ENCODE measurements around the gene TNIP1. TPM values are rescaled to one million over a fixed set of nuclear protein-coding genes. Genes with fewer than 3 reads are reported as not detected.

Gene TNIP1
- total and polyA plus RNA-seq, 2 donors: 49.9 to 54.7 TPM

DNA sequence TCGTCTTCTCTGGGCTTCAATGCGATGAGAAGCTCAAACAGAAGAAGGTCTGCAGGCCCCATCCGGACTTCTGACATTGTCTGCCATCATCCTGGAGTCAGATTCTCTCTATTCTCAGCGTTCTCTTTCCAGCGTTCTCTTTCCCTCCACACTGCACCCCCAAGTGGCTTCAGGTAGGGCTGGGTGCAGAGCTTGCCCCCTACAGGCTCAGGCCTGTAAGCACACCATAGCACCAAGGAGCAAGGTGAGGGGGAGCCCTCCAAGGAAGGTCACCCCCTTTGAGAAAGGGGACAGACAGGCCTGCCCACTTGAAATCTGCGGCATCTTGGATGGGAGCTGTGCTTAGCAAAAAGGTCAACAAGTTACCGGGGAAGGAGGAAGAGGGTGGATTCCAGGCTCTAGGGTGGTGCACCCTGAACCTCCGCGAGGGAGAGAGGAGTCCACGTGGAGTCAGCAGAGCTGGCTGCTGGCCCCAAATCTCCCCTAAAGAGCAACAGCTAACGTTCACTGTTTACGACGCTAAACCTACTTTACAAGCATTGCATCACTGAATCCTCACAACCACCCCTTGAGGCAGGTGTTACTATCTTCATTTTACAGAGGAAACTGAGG lies 32.9 kb downstream of the TNIP1 start:
- H3K36me3 ChIP-seq (ENCODE audit: control insufficient read depth in 2 of 2, insufficient read depth in 2 of 2, low read length in 1 of 2): peaks cover 71 to 79% of the 10 kb centered on the region in 2 donors
- H3K27ac ChIP-seq (ENCODE audit: low read depth in 1 of 2, low read length in 1 of 2): no peak overlapping the region
- H3K9me3 ChIP-seq (ENCODE audit: control insufficient read depth in 2 of 2, insufficient read depth in 1 of 2, low read length in 1 of 2): no peaks in the 10 kb centered on the region
- DNase-seq (ENCODE audit: low read depth in 6 of 9, low spot score in 9 of 9): peak in 3 of 9 donors; percentile 13 to 28 (median 23)
- H3K4me1 ChIP-seq (ENCODE audit: control insufficient read depth in 2 of 2, insufficient read depth in 2 of 2, low read length in 2 of 2): peaks cover 0 to 6% of the 10 kb centered on the region in 2 donors
- WGBS: 91% methylated on average over 13 of the region's 13 CpGs
- no peaks in the 10 kb centered on the region for H3K27me3 ChIP-seq (ENCODE audit: control insufficient read depth in 2 of 2, insufficient read depth in 1 of 2, low read length in 1 of 2)
- H3K4me3 ChIP-seq (ENCODE audit: low read length in 2 of 2): no peak overlapping the region

DNA sequence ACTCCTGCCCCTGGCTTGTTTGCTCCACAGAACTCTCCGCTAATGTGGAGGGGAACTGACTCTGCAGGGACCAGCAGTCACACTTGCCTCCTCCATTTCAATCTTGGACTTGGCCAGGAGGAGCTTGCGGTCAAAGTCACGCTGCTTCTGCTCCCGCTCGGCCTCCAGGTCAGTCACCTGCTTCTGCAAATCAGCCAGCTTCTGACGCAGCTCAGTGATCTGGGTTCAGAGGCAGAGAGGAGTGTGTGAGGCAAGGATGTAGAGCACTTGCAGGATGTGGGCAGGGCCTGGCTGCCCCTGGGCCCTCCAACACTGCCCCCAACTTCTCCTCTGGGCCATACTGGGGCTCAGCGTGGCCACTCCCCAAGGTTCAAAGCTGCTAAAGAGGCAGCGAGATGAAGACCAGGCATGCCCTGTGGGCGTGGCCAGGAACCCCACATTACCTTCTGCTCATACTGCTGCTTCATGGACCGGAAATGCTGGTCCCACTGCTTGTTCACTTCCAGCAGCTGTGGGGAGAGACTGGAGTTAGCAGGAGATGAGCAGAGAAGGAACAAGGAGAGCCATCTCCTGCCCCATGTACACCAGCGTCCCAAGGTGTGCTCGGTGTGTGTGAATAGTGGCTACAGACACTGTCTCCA lies 38.3 kb downstream of the TNIP1 start:
- DNase-seq (ENCODE audit: low read depth in 6 of 9, low spot score in 9 of 9): no peak
- H3K27me3 ChIP-seq (ENCODE audit: control insufficient read depth in 2 of 2, insufficient read depth in 1 of 2, low read length in 1 of 2): no peaks in the 10 kb centered on the region
- no peak overlapping the region for H3K4me3 ChIP-seq (ENCODE audit: low read length in 2 of 2)
- peaks cover 80 to 88% of the 10 kb centered on the region in 2 donors for H3K36me3 ChIP-seq (ENCODE audit: control insufficient read depth in 2 of 2, insufficient read depth in 2 of 2, low read length in 1 of 2)
- 98% methylated on average over 12 of the region's 12 CpGs for WGBS
- no peaks in the 10 kb centered on the region for H3K9me3 ChIP-seq (ENCODE audit: control insufficient read depth in 2 of 2, insufficient read depth in 1 of 2, low read length in 1 of 2)
- no peak overlapping the region for H3K27ac ChIP-seq (ENCODE audit: low read depth in 1 of 2, low read length in 1 of 2)
- H3K4me1 ChIP-seq (ENCODE audit: control insufficient read depth in 2 of 2, insufficient read depth in 2 of 2, low read length in 2 of 2): no peaks in the 10 kb centered on the region

DNA sequence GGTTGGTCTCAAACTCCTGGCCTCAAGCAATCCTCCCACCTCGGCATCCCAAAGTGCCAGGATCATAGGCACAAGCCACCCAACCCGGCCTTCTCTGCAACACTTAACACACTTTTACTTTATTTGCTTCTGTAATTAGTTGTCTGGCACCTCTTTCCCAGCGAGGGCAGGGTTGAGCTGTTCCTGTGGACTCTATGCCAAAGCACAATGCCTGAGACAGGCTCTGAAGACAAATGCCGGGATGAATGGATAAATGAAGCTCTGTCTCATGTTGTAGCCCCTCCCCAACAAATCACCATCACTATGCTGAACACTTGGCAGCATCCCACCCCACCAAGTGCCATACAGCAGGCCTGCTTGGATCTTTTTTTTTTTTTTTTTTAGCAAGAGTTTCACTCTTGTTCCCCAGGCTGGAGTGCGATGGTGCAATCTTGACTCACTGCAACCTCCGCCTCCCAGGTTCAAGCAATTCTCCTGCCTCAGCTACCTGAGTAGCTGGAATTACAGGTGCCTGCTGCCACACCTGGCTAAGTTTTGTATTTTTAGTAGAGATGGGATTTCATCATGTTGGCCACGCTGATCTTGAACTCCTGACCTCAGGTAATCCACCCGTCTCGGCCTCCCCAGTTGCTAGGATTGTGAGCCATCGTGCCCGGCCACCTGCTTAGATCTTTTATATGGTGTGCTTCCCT lies 39.1 kb downstream of the TNIP1 start:
- H3K27me3 ChIP-seq (ENCODE audit: control insufficient read depth in 2 of 2, insufficient read depth in 1 of 2, low read length in 1 of 2): no peaks in the 10 kb centered on the region
- WGBS: 98% methylated on average over 11 of the region's 11 CpGs
- H3K36me3 ChIP-seq (ENCODE audit: control insufficient read depth in 2 of 2, insufficient read depth in 2 of 2, low read length in 1 of 2): peaks cover 82 to 88% of the 10 kb centered on the region in 2 donors
- no peak for DNase-seq (ENCODE audit: low read depth in 6 of 9, low spot score in 9 of 9)
- no peak overlapping the region for H3K4me3 ChIP-seq (ENCODE audit: low read length in 2 of 2)
- no peaks in the 10 kb centered on the region for H3K9me3 ChIP-seq (ENCODE audit: control insufficient read depth in 2 of 2, insufficient read depth in 1 of 2, low read length in 1 of 2)
- H3K27ac ChIP-seq (ENCODE audit: low read depth in 1 of 2, low read length in 1 of 2): no peak overlapping the region
- no peaks in the 10 kb centered on the region for H3K4me1 ChIP-seq (ENCODE audit: control insufficient read depth in 2 of 2, insufficient read depth in 2 of 2, low read length in 2 of 2)

DNA sequence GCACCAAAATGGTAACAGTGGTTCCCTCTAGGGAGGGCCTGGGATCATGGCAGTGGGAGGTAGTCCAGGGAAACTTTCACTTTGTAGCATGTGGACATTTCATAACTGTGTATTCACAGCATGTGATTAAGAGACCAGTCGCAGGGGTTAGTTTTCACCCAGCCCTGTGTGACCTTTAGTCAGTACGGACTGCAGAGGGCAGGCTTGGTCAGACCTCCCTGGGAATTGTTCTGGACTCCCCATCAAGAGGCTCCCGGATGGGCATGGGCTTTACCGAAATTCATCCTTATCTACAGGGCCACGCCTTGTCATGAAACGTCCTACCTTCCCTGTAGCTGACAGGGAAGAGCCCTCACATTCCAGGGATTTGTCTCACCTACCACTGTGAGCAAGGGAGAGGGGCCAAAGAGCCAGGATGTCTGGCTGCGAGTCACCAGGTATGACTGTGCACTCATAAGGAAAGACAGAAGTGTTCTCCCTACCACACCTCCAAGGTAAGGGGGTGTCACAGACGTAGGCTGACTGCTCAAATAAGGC lies 40.6 kb downstream of the TNIP1 start:
- Histone ChIP-seq H3K4me3 (ENCODE audit: low read length in 2 of 2) (no peak overlapping the region), H3K27me3 (ENCODE audit: control insufficient read depth in 2 of 2, insufficient read depth in 1 of 2, low read length in 1 of 2) (no peaks in the 10 kb centered on the region), H3K27ac (ENCODE audit: low read depth in 1 of 2, low read length in 1 of 2) (no peak overlapping the region), H3K4me1 (ENCODE audit: control insufficient read depth in 2 of 2, insufficient read depth in 2 of 2, low read length in 2 of 2) (no peaks in the 10 kb centered on the region), H3K9me3 (ENCODE audit: control insufficient read depth in 2 of 2, insufficient read depth in 1 of 2, low read length in 1 of 2) (no peaks in the 10 kb centered on the region), H3K36me3 (ENCODE audit: control insufficient read depth in 2 of 2, insufficient read depth in 2 of 2, low read length in 1 of 2) (peaks cover 87 to 89% of the 10 kb centered on the region in 2 donors)
- DNase-seq (ENCODE audit: low read depth in 6 of 9, low spot score in 9 of 9): no peak
- 96% methylated on average over 8 of the region's 8 CpGs for WGBS

DNA sequence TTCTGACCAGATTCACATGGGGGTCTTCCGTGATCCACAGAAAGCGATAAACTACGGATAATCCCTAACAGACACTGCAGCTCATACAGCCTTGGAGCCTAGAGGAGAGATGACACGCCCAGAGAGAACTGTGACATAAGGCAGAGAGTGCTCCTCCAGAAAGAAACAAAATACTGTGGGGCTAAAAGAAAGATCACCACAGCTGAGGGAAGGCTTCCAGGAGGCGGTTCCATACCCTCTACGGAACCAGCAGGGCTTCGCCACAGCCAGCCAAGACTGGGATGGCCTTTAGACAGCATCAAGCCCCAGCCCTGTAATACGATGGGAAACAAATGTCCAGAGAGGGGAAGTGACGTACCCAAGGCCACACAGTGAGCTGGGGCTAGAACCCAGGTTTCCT lies 41.2 kb downstream of the TNIP1 start:
- H3K9me3 ChIP-seq (ENCODE audit: control insufficient read depth in 2 of 2, insufficient read depth in 1 of 2, low read length in 1 of 2): no peaks in the 10 kb centered on the region
- peaks cover 87 to 89% of the 10 kb centered on the region in 2 donors for H3K36me3 ChIP-seq (ENCODE audit: control insufficient read depth in 2 of 2, insufficient read depth in 2 of 2, low read length in 1 of 2)
- DNase-seq (ENCODE audit: low read depth in 6 of 9, low spot score in 9 of 9): no peak
- H3K27ac ChIP-seq (ENCODE audit: low read depth in 1 of 2, low read length in 1 of 2): no peak overlapping the region
- H3K27me3 ChIP-seq (ENCODE audit: control insufficient read depth in 2 of 2, insufficient read depth in 1 of 2, low read length in 1 of 2): no peaks in the 10 kb centered on the region
- no peak overlapping the region for H3K4me3 ChIP-seq (ENCODE audit: low read length in 2 of 2)
- 99% methylated on average over 9 of the region's 9 CpGs for WGBS
- no peaks in the 10 kb centered on the region for H3K4me1 ChIP-seq (ENCODE audit: control insufficient read depth in 2 of 2, insufficient read depth in 2 of 2, low read length in 2 of 2)

DNA sequence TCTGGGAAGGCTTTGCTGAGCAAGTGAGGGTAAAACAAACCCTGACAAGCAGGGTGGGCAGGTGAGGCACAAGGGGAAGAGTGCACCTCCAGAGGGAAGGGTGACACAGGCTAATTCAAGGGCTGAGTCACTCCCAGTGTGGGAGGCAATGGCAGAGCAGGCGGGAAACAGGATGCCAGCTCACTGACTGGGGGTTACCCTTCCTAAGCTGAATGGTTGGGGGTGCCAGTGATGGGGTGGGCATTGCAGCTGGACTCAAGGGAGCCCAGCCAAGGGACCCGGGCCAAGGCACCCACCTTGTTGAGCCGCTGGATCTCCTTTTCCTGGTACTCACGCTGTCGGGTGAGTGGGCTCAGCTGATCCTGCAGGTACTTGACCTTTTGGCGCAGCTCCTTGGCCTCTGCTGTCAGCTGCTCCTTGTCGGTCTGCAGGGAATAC lies 42.0 kb downstream of the TNIP1 start:
- no peaks in the 10 kb centered on the region for H3K9me3 ChIP-seq (ENCODE audit: control insufficient read depth in 2 of 2, insufficient read depth in 1 of 2, low read length in 1 of 2)
- no peak overlapping the region for H3K4me3 ChIP-seq (ENCODE audit: low read length in 2 of 2)
- no peaks in the 10 kb centered on the region for H3K4me1 ChIP-seq (ENCODE audit: control insufficient read depth in 2 of 2, insufficient read depth in 2 of 2, low read length in 2 of 2)
- H3K36me3 ChIP-seq (ENCODE audit: control insufficient read depth in 2 of 2, insufficient read depth in 2 of 2, low read length in 1 of 2): peaks cover 91 to 93% of the 10 kb centered on the region in 2 donors
- no peak for DNase-seq (ENCODE audit: low read depth in 6 of 9, low spot score in 9 of 9)
- no peak overlapping the region for H3K27ac ChIP-seq (ENCODE audit: low read depth in 1 of 2, low read length in 1 of 2)
- H3K27me3 ChIP-seq (ENCODE audit: control insufficient read depth in 2 of 2, insufficient read depth in 1 of 2, low read length in 1 of 2): no peaks in the 10 kb centered on the region
- 96% methylated on average over 7 of the region's 7 CpGs for WGBS

DNA sequence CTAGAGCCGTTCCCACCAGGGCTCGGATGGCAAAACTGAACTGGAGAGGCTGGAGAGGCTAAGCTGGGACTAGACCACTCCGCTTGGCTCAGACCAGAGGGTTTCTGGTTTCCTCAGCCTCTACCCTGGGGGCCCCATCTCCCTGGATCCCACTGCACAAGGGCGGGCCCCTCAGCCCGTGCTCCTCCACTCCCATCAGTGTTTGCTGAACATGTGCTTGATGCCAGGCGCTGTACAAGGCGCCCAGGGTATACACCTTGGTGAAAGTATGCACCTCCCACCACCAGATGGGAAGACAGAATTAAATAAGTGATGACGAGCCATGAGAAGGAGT lies 42.5 kb downstream of the TNIP1 start:
- H3K9me3 ChIP-seq (ENCODE audit: control insufficient read depth in 2 of 2, insufficient read depth in 1 of 2, low read length in 1 of 2): no peaks in the 10 kb centered on the region
- no peak for DNase-seq (ENCODE audit: low read depth in 6 of 9, low spot score in 9 of 9)
- H3K27me3 ChIP-seq (ENCODE audit: control insufficient read depth in 2 of 2, insufficient read depth in 1 of 2, low read length in 1 of 2): no peaks in the 10 kb centered on the region
- H3K4me3 ChIP-seq (ENCODE audit: low read length in 2 of 2): no peak overlapping the region
- 96% methylated on average over 8 of the region's 8 CpGs for WGBS
- H3K4me1 ChIP-seq (ENCODE audit: control insufficient read depth in 2 of 2, insufficient read depth in 2 of 2, low read length in 2 of 2): no peaks in the 10 kb centered on the region
- H3K27ac ChIP-seq (ENCODE audit: low read depth in 1 of 2, low read length in 1 of 2): no peak overlapping the region
- peaks cover 93% of the 10 kb centered on the region in 2 donors for H3K36me3 ChIP-seq (ENCODE audit: control insufficient read depth in 2 of 2, insufficient read depth in 2 of 2, low read length in 1 of 2)

DNA sequence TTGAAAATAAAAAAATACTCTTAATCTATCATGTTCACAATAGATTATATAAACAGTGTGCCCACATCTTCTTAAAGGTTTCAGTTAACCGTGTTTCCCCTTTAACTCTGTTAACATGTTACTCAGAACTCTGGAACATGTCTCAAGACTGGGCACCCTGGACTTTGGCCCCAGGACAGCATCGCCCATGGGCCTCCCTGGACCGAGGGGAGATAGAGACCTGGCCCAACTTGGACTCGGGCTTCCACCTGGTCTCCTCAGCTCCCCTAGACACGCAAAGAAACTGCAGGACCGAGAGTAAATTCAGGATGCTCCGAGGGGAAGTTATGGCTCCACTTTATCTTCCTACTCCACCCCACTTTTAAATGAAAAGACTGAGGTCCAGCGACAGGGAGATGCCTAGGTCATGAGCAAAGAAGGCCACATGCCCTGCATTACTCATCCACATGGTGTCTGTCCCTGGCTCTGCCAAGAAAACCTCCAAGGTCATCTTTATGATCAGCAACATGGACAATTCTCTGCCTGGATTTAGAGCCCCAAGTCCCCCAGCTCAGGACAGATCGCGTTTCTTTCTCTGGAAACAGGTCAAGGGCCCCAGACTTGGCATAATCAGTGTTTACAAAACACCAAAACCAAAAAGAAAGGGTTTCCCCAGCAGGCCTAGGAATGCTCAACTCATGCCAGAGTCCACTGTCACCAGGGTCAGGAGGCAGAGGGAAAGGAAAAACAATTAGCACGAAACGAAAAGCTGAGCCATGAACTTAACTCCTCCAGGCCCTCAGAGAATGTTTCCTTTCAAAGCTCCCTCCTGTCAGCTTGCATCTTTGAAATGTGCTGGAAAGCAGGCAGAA lies 43.0 kb downstream of the TNIP1 start:
- H3K36me3 ChIP-seq (ENCODE audit: control insufficient read depth in 2 of 2, insufficient read depth in 2 of 2, low read length in 1 of 2): peaks cover 93 to 94% of the 10 kb centered on the region in 2 donors
- no peak overlapping the region for H3K27ac ChIP-seq (ENCODE audit: low read depth in 1 of 2, low read length in 1 of 2)
- H3K9me3 ChIP-seq (ENCODE audit: control insufficient read depth in 2 of 2, insufficient read depth in 1 of 2, low read length in 1 of 2): no peaks in the 10 kb centered on the region
- WGBS: 95% methylated on average over 12 of the region's 12 CpGs
- no peaks in the 10 kb centered on the region for H3K27me3 ChIP-seq (ENCODE audit: control insufficient read depth in 2 of 2, insufficient read depth in 1 of 2, low read length in 1 of 2)
- H3K4me3 ChIP-seq (ENCODE audit: low read length in 2 of 2): no peak overlapping the region
- no peak for DNase-seq (ENCODE audit: low read depth in 6 of 9, low spot score in 9 of 9)
- no peaks in the 10 kb centered on the region for H3K4me1 ChIP-seq (ENCODE audit: control insufficient read depth in 2 of 2, insufficient read depth in 2 of 2, low read length in 2 of 2)

Measured in thymus (tissue), 11 donors.